DMS53 treated with DMSO at 0.1 percent for 48 hours (cell line): ENCODE measurements around the gene NHSL2.

Experiments
- DNase-seq: peaks from one replicate; lab custom pipeline; 2025; ENCODE audit not compliant: unreplicated experiment; lab: John Stamatoyannopoulos, UW

The NHSL2 gene

GRCh38 chrX:72060921-72061490 is 150.4 kb downstream of the NHSL2 start:
- no peak for DNase-seq

- DNase-seq: no peak
Measured at GRCh38 chrX:72062916-72063315, 152.3 kb downstream of the NHSL2 start.

- DNase-seq: no peak
Measured at GRCh38 chrX:72069350-72070160, 158.9 kb downstream of the NHSL2 start.

- DNase-seq: no peak
Measured at GRCh38 chrX:72071213-72071612, 160.6 kb downstream of the NHSL2 start.

GRCh38 chrX:72073633-72074032 is 163.0 kb downstream of the NHSL2 start:
- no peak for DNase-seq

GRCh38 chrX:72078411-72078810 is 167.8 kb downstream of the NHSL2 start:
- no peak for DNase-seq

- no peak for DNase-seq
Measured at GRCh38 chrX:72079607-72080006, 169.0 kb downstream of the NHSL2 start.

- DNase-seq: no peak
Measured at GRCh38 chrX:72080150-72080549, 169.5 kb downstream of the NHSL2 start.

- DNase-seq: no peak
Measured at GRCh38 chrX:72080800-72081199, 170.2 kb downstream of the NHSL2 start.

GRCh38 chrX:72081605-72082320 is 171.1 kb downstream of the NHSL2 start:
- DNase-seq: no peak

GRCh38 chrX:72083291-72083690 is 172.6 kb downstream of the NHSL2 start:
- DNase-seq: no peak

- DNase-seq: no peak
Measured at GRCh38 chrX:72084114-72084513, 173.5 kb downstream of the NHSL2 start.

- DNase-seq: no peak
Measured at GRCh38 chrX:72086995-72087394, 176.3 kb downstream of the NHSL2 start.

- DNase-seq: no peak
Measured at GRCh38 chrX:72088761-72089160, 178.1 kb downstream of the NHSL2 start.

- no peak for DNase-seq
Measured at GRCh38 chrX:72089254-72089653, 178.6 kb downstream of the NHSL2 start.

- DNase-seq: peak; percentile 10
Measured at GRCh38 chrX:72094894-72095293, 184.2 kb downstream of the NHSL2 start.

GRCh38 chrX:72095370-72095769 is 184.7 kb downstream of the NHSL2 start:
- no peak for DNase-seq

GRCh38 chrX:72097098-72097497 is 186.5 kb downstream of the NHSL2 start:
- no peak for DNase-seq

- peak; percentile 79 for DNase-seq
Measured at GRCh38 chrX:72100051-72100755, 189.6 kb downstream of the NHSL2 start.

- DNase-seq: no peak
Measured at GRCh38 chrX:72100824-72101351, 190.2 kb downstream of the NHSL2 start.

GRCh38 chrX:72101597-72102037 is 191.0 kb downstream of the NHSL2 start:
- no peak for DNase-seq
